SW 1271 (cell line): Measurements from ENCODE around the gene KCTD7.
A peak's percentile ranks its signal among the peaks of the same experiment; 100 is the strongest.
"Not testable (repeated sequence)": the region's sequence is repeated elsewhere in the genome, so short reads cannot be mapped to it uniquely, and the experiment has no call there.

ENCODE experiments used
- DNase-seq, 2 experiments: peaks; one replicate each; lab custom pipeline; 2025; lab: John Stamatoyannopoulos, UW

KCTD7 gene

DNA sequence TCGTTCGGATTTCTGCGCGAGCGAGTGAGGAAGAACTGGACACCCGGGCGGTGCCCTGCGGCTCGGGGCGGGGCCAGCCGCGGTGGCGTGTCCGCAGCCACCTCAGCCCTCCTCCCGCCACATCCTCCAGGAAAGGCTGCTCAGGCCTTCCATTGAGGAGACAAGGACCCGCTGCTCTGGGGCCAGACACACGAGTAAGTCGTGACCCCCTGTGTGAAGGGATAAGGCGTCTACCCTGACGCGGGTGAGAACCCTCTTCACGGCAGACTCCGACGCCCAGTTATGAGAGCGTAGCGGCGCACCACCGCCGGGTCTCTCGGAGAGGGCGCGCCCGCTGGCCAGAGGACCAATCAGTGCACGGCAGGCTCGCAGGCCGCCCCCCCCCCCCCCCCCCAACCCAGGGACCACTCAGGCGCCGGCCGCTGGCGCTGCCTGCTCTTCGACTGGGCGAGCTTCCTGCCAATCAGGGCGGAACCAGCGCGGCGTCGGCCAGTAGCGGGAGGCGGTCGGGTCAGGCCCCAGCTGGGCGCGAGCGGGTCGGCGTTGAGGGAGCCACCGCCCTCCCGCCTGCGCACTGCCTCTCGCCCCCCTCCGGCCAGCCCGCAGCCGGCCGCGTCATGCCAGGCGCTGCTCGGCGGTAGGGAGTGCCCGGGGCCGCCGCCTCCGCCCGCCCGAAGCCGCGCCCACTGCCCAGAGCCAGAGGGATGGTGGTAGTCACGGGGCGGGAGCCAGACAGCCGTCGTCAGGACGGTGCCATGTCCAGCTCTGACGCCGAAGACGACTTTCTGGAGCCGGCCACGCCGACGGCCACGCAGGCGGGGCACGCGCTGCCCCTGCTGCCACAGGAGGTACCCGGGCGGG lies at the start of gene KCTD7:
Gene KCTD7 (plus strand): TSS at position 521 of the 861 bp plus-strand sequence. CDS start 184 bp downstream, at position 705.
- DNase-seq = peak; percentile 85 to 94

DNA sequence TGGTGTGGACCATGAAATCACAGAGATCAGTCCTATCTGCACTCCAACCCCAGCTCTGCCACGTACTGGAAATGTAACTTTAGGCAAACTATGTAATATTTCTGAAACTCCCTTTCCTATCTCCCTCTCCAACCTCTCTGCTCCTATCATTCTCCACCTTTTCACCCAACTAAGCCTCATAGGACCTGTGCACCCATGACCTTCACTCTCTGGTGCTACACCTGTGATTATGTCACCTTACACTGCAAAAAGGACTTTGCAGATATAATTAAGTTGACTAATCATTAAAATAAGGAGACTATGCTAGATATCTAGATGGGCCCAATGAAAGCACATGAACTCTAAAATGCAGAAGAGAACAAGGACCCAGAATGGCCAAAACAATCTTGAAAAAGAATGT lies 48.3 kb upstream of the KCTD7 start:
- DNase-seq = not testable (repeated sequence)

DNA sequence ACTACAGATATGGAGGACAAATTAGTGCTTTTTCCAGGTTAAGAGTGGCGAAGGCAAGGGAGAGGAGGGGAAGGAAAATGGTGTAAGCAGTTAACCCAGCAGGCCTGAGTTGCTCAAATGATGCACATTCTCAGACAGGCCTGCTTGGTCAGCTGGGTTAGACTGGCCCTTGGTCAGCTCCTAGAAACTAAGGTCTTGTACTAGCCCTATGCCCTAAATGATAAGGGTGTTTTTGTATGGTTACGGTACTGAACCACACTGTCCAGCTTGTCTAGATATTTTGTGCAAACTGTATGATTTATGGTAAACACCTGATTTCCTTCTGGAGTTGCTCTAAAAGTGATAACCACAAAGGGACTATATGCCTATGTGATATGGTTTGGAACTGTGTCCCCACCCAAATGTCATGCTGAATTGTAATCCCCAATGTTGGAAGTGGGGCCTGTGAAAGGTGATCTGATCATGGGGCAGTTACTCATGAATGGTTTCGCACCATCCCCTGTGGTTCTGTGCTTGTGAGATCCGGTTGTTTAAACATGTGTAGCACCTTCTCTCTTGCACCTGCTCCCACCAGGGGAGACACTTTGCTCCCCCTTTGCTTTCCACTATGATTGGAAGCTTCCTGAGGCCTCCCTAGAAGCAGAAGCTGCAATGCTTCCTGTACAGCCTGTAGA lies 45.7 kb upstream of the KCTD7 start:
- not testable (repeated sequence) for DNase-seq

DNA sequence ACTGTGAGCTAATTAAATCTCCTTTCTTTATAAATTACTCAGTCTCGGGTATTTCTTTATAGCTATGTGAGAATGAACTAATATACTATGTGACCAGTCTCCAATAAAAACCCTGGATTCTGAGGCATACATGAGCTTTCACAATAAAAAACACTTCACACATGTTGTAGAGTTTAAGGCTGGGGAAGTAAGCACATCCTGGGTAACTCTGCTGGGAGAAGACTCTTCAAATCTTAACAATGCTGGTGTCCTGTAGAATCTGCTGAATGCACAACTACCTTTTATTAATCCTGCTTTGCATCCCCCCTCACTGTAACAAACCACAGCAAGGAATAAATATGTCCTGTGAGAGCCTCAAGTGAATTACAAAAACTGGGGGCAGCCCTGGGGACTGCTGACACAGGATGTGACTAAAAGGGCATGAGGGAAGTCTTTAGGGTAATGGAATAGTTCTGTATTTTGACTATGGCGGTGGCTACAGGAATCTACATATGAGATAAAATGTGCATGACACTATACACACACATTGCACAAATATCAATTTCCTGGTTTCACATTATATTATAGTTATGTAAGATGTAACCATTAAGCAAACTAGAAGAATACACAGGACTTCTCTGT lies 45.1 kb upstream of the KCTD7 start:
- DNase-seq = no peak

DNA sequence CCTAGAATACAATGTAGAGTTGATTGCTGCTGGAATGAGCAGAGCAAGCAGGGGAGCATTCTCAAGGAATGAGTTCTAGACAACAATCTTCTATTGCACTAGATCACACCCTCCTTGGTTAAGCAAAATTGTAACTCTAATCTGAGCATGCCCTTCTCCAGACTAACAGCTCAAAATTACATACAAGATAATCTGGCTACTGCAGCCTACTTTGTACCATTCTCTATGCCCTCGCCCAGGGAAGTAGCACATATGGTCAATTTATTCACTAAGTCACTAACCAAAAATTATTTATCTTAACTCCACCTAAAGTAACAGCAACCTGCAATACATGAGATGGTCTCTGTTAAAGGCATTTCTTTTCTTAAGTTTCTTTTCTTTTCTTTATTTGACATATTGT lies 42.5 kb upstream of the KCTD7 start:
- DNase-seq = no peak

DNA sequence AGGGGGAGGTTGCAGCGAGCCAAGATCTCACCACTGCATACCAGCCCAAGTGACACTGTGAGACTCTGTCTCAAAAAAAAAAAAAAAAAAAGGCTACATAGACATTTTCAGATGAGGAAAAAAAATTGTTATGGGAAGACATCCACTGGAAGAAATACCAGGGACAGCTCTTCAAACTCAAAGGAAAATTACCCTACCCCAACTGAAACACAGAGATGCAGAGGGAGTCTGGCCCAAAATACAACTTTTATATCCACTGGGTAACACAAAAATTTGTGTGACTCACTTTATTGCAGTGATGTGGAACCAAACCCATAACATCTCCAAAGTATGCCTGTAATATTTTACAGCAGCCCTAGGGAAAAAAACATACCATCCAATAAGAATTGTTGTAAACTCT lies 40.5 kb upstream of the KCTD7 start:
- not testable (repeated sequence) for DNase-seq

DNA sequence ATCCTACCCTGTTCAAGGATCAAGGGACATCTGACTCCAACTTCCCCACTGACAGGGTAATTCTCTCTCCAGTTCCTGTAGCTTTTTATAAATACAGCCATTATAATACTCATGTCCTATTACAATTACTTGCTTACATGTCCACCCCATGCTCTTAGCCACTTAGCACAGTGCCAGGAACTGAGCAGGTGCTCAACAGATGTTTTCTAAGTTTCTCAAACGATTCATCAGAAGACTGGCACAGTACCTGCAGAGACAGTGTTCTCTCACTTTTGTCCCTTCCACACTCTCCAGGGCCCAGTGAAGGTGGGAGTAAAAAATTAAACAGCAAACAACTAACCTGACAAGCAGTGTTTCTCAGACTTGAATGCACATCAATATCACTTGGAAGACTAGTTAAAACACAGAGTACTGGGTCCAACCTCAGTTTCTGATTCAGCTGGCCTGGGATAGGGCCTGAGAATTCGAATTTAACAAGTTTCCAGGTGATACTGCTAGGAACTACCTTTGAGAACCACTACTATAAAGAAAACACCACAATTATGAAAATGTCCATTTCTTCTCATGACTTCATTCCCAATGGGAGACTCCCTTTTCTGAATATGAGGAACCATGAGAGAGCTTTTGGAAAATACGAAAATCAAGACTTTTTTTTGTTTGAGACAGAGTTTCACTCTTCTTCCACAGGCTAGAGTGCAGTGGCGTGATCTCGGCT lies 39.7 kb upstream of the KCTD7 start:
- not testable (repeated sequence) for DNase-seq

DNA sequence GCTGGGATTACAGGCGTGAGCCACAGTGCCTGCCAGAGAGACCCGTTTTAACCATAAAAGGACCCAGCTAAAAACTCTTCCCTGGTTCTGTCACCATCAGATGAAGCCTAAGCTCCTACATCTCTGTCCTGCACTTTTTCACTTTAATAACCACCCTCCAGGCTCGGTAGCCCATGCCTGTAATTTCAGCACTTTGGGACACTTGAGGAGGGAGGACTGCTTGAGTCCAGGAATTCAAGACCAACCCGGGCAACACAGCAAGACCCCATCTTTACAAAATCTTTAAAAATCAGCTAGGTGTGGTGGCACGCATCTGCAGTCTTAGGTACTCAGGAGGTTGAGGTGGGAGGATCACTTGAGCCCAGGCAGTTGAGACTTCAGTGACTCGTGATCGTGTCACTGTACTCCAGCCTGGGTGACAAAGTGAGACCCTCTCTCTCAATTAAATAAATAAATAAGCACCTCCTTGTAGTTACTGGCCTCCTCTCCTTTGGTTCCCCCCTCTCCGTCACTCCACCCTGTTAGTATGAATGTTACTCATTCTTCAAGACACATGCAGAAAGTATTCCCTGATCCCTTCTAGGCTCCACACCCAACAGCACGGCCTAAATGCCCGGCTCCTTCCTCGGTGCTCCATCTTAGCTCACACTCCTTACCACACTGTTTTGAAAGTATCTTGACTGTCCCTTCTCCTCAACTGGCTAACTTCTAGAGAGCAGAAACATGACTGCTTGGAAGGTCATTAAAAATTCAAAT lies 38.2 kb upstream of the KCTD7 start:
- peak in 1 of 2 experiments; percentile 20 for DNase-seq

DNA sequence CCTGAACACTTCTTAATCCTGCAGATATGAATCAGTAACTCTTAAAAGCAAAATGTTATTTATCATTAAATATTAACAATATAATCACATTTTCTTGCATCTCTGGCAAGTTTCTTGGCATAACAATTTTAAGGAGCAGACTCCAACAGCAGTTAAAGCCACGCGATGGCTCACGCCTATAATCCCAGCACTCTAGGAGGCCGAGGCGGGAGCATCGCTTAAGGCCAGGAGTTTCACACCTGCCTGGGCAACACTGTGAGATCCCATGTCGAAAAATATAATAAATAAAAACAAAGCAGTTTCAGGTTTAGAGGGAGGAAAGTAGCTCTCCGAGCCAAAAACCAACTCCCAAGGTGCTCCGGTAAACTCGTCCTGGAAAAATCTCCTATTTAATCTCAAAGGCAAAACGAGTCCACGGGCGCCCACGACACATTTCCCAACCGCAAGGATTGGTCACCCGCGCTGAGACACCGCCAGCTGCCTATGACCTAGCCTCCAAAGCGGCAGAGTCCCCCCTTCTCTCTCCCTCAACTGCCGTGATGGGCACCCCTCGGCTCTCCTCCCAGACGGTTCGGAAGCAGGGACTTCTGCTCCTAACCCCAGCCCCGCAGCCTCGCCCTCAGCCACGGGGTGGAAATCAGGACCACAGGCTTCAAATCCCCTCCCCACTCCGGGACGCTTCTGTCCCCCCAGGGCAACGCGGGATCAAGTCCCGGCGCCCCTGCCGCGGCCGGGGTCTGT lies 37.5 kb upstream of the KCTD7 start:
- not testable (repeated sequence) for DNase-seq

DNA sequence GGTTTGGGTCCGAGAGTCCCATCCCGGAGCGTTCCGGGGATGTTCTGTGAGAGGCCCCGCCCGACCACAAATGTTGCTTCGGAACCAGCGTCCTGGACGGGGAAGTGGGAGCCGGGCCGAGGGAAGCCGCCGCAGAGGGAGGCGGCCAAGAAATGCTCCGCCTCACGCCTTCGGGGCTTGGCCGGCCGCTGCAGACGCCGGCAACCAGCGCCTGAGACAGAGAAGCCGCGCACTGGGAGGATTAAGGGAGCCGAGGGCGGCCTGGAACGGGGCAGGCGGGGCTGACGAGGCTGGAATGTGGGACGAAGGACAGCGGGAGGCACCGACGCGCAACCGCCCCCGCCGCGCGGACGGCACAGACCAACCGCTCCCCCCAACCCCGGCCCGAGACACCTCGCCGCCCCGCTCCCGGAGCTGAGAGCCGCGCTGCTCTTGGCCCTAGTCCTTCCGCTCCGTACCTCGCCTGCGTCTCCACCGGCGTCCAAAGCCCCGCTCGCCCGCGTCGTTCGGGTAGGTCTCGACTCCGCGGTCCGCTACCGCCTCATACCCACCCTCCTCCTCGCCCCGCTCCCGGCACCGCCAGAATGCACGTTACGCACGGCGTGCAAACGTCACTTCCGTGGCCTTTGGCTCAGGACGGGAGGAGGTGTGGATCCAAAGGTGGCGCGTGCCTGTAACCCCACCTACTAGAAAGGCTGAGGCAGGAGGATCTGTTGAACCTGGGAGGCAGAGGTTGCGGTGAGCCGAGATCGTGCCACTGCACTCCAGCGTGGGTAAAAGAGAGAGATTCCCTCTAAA lies 36.7 kb upstream of the KCTD7 start:
- DNase-seq = peak; percentile 61 to 81

DNA sequence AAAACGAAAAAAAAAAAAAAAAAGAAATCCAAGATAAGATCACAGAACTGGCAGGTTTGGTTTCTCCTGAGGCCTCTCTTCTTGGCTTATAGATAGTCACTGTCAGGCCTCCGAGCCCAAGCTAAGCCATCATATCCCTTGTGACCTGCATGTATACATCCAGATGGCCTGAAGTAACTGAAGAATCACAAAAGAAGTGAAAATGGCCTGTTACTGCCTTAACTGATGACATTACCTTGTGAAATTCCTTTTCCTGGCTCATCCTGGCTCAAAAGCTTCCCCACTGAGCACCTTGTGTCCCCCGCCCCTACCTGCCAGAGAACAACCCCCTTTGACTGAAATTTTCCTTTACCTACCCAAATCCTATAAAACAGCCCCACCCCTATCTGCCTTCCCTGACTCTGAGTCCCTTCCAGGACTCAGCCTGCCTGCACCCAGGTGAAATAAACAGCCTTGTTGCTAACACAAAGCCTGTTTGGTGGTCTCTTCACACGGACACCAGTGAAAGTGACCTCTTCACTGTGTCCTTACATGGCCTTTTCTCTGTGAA lies 36.0 kb upstream of the KCTD7 start:
- DNase-seq = not testable (repeated sequence)

DNA sequence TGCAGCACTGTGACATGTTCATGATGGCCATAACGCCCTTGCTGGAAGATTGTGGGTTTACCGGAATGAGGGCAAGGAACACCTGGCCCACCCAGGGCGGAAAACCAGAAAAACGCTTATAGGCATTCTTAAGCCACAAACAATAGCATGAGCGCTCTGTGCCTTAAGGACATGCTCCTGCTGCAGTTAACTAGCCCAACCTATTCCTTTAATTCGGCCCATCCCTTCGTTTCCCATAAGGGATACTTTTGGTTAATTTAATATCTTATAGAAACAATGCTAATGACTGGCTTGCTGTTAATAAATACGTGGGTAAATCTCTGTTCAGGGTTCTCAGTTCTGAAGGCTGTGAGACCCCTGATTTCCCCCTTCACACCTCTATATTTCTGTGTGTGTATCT lies 34.6 kb upstream of the KCTD7 start:
- not testable (repeated sequence) for DNase-seq

DNA sequence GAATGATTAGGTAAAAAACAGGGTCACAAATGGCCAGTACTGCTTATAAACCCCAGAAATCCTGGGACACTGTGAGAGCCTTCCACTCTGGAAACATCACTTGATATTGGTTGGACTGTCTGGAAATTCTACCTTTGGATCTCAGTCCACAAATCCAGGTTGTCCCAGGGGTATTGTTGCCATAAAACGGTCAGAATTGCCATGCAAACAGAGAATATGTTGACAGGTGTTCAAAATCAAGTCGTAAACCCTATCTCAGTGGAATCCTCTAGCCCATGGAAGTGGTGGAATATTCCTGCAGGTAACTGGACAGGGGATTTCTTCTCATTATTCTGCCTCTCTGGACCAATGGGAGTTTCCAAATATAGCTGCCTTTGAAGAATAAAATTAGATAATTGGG lies 31.2 kb upstream of the KCTD7 start:
- DNase-seq = no peak

DNA sequence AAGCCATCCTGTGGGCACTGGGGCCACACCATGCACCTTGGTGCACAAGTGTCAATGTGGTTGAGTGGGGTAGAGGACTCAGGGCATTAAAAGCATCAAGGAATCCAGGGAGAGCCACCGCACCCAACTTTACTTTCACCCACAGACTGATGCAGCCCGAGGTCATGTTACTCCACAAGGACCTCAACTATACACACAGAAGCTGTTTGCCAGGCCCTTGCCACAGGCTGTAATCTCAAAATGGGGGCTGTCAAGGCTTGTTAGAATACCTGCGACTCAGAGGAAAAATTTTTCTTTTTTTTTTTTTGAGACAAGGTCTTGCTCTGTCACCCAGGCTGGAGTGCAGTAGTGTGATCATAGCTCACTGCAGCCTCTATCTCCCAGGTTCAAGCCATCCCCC lies 26.5 kb upstream of the KCTD7 start:
- no peak for DNase-seq

DNA sequence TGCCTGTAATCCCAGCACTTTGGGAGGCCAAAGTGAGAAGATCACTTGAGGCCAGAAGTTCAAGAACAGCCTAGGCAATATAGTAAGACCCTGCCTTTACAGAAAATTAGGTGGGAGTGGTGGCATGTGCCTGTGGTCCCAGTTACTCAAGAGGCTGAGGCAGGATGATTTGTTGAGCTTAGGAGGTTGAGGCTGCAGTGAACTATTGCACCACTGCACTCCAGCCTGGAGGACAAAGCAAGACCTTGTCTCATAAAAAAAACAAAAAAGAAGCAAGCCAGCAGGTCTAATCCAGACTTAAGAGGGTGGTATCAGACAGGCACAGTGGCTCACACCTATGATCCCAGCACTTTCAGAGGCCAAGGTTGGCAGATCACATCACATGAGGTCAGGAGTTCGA lies 24.5 kb upstream of the KCTD7 start:
- DNase-seq = no peak

DNA sequence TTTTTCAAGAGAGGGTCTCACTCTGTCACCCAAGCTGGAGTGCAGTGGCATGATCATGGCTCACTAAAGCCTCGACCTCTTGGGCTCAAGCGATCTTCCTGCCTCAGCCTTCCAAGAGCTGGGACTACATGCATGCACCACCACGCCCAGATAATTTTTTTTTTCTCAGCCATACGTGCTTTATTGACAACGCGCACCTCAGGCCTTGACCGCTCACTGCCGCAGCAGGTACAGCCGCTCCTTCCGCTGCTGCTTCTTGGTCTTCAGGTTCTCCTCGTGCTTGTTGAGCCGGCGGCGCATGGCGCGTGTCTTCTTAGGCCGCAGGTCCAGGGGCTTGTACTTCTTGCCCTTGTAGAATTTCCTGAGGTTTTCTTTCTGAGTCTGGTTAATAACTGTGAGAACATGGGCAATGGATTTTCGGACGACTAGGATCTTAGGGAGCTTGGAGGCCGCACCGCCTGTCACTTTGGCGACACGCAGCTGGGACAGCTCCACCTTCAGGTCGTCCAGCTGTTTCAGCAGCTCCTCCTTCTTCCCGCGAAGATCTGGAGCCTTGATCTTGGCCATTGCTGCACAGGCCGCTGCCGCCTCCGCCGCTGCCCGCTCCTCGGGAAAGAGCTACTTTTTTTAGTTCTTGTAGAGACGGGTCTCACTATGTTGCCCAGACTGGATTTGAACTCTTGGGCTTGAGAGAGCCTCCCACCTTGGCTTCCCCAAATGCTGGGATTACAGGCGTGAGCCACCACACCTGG lies 22.0 kb upstream of the KCTD7 start:
- not testable (repeated sequence) for DNase-seq

DNA sequence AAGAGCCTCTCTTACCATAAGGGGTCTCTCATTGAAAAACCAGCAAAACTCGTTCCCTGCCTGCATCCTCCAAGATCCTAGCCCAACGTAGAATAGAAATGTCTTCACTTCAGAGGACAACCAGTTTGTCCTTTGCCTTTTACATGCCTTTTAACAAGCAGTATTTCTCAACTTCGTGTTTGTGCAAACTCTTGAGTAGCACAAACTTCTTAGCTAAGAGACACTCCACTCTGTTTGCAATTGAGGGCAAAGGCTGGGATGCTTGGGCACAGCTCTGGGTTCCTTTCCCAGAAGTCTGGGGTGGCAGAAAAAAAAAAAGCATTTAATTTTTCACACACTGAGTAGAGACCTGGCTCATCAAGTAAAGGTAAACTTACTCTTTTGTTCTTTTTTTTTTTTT lies 19.5 kb upstream of the KCTD7 start:
- DNase-seq = no peak

DNA sequence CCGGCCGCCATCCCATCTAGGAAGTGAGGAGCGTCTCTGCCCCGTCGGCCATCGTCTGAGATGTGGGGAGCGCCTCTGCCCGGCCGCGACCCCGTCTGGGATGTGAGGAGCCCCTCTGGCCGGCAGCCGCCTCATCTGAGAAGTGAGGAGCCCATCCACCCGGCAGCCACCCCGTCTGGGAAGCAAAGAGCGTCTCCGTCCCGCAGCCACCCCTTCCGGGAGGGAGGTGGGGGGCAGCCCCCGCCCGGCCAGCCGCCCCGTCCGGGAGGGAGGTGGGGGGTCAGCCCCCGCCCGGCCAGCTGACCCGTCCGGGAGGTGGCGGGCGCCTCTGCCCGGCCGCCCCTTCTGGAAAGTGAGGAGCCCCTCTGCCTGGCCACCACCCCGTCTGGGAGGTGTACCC lies 14.1 kb upstream of the KCTD7 start:
- DNase-seq = not testable (repeated sequence)

DNA sequence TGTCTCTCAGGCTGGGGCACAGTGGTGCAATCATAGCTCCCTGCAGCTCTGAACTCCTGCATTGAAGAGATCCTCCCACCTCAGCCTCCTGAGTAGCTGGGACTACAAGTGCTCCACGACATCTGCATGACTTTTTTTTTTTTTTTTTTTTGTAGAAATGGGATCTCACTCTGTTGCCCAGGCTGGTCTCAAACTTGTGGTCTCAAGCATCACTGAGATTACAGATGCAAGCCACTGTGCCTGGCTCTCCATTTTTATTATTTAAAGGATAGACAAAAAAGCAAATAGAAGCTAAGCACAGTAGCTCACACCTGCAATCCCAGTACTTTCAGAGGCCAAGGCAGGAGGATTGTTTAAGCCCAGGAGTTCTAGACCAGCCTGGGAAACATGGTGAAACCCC lies 13.0 kb upstream of the KCTD7 start:
- no peak for DNase-seq
